ENCODE measurements around the gene LAMA1. TPM values are rescaled to one million over a fixed set of nuclear protein-coding genes. Genes with fewer than 3 reads are reported as not detected.
"Not testable (repeated sequence)": the region's sequence is repeated elsewhere in the genome, so short reads cannot be mapped to it uniquely, and the experiment has no call there.

The LAMA1 gene
- total RNA-seq, result under 1 TPM; 0.27 to 0.89 TPM
- long read RNA-seq, result 0 reads

- intact Hi-C loops (cut with DNase I), result no loop called here
- DNase-seq (peak; percentile 34), ATAC-seq (peak; percentile 76 to 93)
Observed at GRCh38 chr18:7117390-7118355, at the start of gene LAMA1. Gene LAMA1 (minus strand): TSS chr18:7117797. CDS start chr18:7117720, 77 bp downstream.

GRCh38 chr18:7165846-7166393, 48.3 kb upstream of the LAMA1 start:
- intact Hi-C loops (cut with DNase I), result loop anchor here in 1 of 2 donors (10.0 kb wide), 1 partner anchor 131 kb away; no protein-coding TSS in a partner anchor
- no peak for DNase-seq
- ATAC-seq, result no peak

- DNase-seq (no peak), ATAC-seq (peak; percentile 33 to 47)
- intact Hi-C loops (cut with DNase I), result loop anchor here in 1 of 2 donors (5.0 to 10.0 kb wide), 2 partner anchors 130 to 247 kb away; no protein-coding TSS in a partner anchor
Observed at GRCh38 chr18:7164323-7165004, 46.9 kb upstream of the LAMA1 start.

GRCh38 chr18:7158216-7158615, 40.6 kb upstream of the LAMA1 start:
- intact Hi-C loops (cut with DNase I), result no loop called here
- DNase-seq (no peak), ATAC-seq (peak in 1 of 2 donors; percentile 75)

- DNase-seq (no peak), ATAC-seq (no peak)
- intact Hi-C loops (cut with DNase I), result no loop called here
Observed at GRCh38 chr18:7157760-7158159, 40.2 kb upstream of the LAMA1 start.

GRCh38 chr18:7155887-7156286, 38.3 kb upstream of the LAMA1 start:
- intact Hi-C loops (cut with DNase I), result no loop called here
- DNase-seq (no peak), ATAC-seq (no peak)

GRCh38 chr18:7155092-7155491, 37.5 kb upstream of the LAMA1 start:
- intact Hi-C loops (cut with DNase I), result no loop called here
- ATAC-seq, result no peak
- DNase-seq, result no peak

- intact Hi-C loops (cut with DNase I), result no loop called here
- DNase-seq, result no peak
- no peak for ATAC-seq
Observed at GRCh38 chr18:7152440-7152839, 34.8 kb upstream of the LAMA1 start.

GRCh38 chr18:7147399-7147798, 29.8 kb upstream of the LAMA1 start:
- intact Hi-C loops (cut with DNase I), result no loop called here
- ATAC-seq (no peak), DNase-seq (no peak)

- intact Hi-C loops (cut with DNase I), result no loop called here
- ATAC-seq (no peak), DNase-seq (no peak)
Observed at GRCh38 chr18:7146067-7146466, 28.5 kb upstream of the LAMA1 start.

GRCh38 chr18:7144921-7145320, 27.3 kb upstream of the LAMA1 start:
- DNase-seq; ATAC-seq; intact Hi-C loops (cut with DNase I): not testable (repeated sequence)

- intact Hi-C loops (cut with DNase I), result no loop called here
- DNase-seq (no peak), ATAC-seq (no peak)
Observed at GRCh38 chr18:7141287-7141686, 23.7 kb upstream of the LAMA1 start.

- no peak for ATAC-seq
Observed at GRCh38 chr18:7139409-7139808, 21.8 kb upstream of the LAMA1 start.

GRCh38 chr18:7133181-7133580, 15.6 kb upstream of the LAMA1 start:
- intact Hi-C loops (cut with DNase I), result no loop called here
- ATAC-seq, result no peak
- DNase-seq, result no peak

More at GRCh38 chr18:7139409-7139808, 21.8 kb upstream of the LAMA1 start:
- DNase-seq, result no peak
- intact Hi-C loops (cut with DNase I), result no loop called here

GRCh38 chr18:7132356-7133150, 15.0 kb upstream of the LAMA1 start:
- intact Hi-C loops (cut with DNase I), result no loop called here
- no peak for DNase-seq
- no peak for ATAC-seq

GRCh38 chr18:7122376-7122775, 4.8 kb upstream of the LAMA1 start:
- ATAC-seq, result no peak
- no peak for DNase-seq
- intact Hi-C loops (cut with DNase I), result no loop called here

- peak; percentile 22 for DNase-seq
- peak; percentile 41 to 54 for ATAC-seq
- intact Hi-C loops (cut with DNase I), result no loop called here
Observed at GRCh38 chr18:7116792-7117389, 706 bp downstream of the LAMA1 start.

- ATAC-seq (peak in 1 of 2 donors; percentile 53), DNase-seq (no peak)
- intact Hi-C loops (cut with DNase I), result no loop called here
Observed at GRCh38 chr18:7116001-7116730, 1.4 kb downstream of the LAMA1 start.

Data from left cardiac atrium (tissue), 4 donors.